ENCODE data around the gene NDUFV2. TPM values are rescaled to one million over a fixed set of nuclear protein-coding genes. Genes with fewer than 3 reads are reported as not detected.

Gene NDUFV2
- total RNA-seq, 1 experiment from 2014 or later, result 192 TPM

DNA sequence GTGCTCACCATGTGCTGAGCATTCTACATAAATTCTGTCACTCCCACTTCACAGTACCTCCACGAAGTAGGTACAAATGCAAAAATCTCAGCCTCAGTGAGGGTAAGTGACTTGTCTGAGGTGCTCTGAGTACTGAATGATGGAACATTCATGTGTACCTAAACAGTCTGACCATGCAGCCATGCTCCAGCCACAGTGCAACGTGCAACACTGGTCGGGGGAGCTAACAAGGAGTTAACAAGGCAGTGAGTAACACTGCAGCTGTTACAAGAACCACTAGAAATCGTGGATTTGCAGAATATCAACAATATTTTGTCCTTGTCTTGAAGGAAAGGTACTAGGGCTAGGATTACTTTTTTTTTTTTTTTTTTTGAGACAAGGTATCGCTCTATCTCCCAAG is 36.6 kb upstream of the NDUFV2 start:
- BruUV-seq (replicated peaks), result no TSS peak
- no peaks in the 10 kb centered on the region for H3K36me3 Mint-ChIP-seq (ENCODE audit: insufficient read depth, unreplicated experiment)
- intact Hi-C loops (cut with micrococcal nuclease), result no loop called here
- H3K27me3 Mint-ChIP-seq (ENCODE audit: insufficient read depth, unreplicated experiment), result no peaks in the 10 kb centered on the region
- CTCF ChIA-PET, result interaction anchor here (0.6 to 0.8 kb wide), 4 partner anchors 57 to 426 kb away, joined by 3 to 5 read pairs (median 3); no protein-coding TSS in a partner anchor
- POLR2A ChIA-PET, result interaction anchor here (0.8 to 1.2 kb wide), 3 partner anchors 11 to 73 kb away, joined by 3 to 4 read pairs (median 3); no protein-coding TSS in a partner anchor
- H3K27ac Mint-ChIP-seq (ENCODE audit: low read depth, unreplicated experiment), result no peak overlapping the region
- H3K4me1 Mint-ChIP-seq (ENCODE audit: insufficient read depth, unreplicated experiment), result peaks cover 7% of the 10 kb centered on the region
- no peak overlapping the region for H3K4me3 Mint-ChIP-seq (ENCODE audit: unreplicated experiment)
- TF ChIP-seq CTCF (IDR thresholded peaks at IDR 0.05; ENCODE audit: unreplicated experiment), result no peak
- no peaks in the 10 kb centered on the region for H3K9me3 Mint-ChIP-seq (ENCODE audit: unreplicated experiment)
- no peak for DNase-seq (ENCODE audit: unreplicated experiment)

- no peaks in the 10 kb centered on the region for H3K9me3 Mint-ChIP-seq (ENCODE audit: unreplicated experiment)
- CTCF ChIA-PET, result interaction anchor here (0.6 kb wide), 1 partner anchor 265 kb away, joined by 3 read pairs; no protein-coding TSS in a partner anchor
- no peaks in the 10 kb centered on the region for H3K27me3 Mint-ChIP-seq (ENCODE audit: insufficient read depth, unreplicated experiment)
- DNase-seq (ENCODE audit: unreplicated experiment), result no peak
- peaks cover 7% of the 10 kb centered on the region for H3K4me1 Mint-ChIP-seq (ENCODE audit: insufficient read depth, unreplicated experiment)
- TF ChIP-seq CTCF (IDR thresholded peaks at IDR 0.05; ENCODE audit: unreplicated experiment), result no peak
- no TSS peak for BruUV-seq (replicated peaks)
- POLR2A ChIA-PET, result interaction anchor here (1.2 kb wide), 1 partner anchor 73 kb away, joined by 3 read pairs; no protein-coding TSS in a partner anchor
- no peaks in the 10 kb centered on the region for H3K36me3 Mint-ChIP-seq (ENCODE audit: insufficient read depth, unreplicated experiment)
- H3K27ac Mint-ChIP-seq (ENCODE audit: low read depth, unreplicated experiment), result no peak overlapping the region
- no peak overlapping the region for H3K4me3 Mint-ChIP-seq (ENCODE audit: unreplicated experiment)
- intact Hi-C loops (cut with micrococcal nuclease), result no loop called here
Measured at GRCh38 chr18:9066358-9066757, 36.1 kb upstream of the NDUFV2 start.

DNA sequence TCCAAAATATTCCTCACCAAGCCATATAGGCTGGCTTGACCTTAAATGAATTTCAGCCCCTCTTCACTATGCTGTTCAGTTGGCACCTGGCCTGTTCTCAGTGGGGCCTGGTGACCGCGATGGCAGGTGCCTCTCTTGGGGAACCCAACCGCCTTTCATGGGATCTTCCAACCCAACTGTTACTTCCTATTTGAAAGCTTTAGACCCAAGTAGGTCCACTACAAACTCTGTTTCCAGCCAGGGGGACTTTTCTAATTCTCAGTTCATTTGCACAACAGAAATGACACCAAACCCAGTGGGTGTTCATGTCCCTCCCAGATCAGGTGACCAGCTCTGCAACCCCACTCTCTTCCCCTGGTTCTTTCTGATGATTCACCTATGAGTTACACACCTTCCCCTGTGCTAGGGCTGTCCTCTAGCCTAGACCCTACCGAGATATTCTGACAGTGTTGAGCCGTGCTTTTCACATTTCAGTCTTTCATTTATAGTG is 35.6 kb upstream of the NDUFV2 start:
- H3K4me1 Mint-ChIP-seq (ENCODE audit: insufficient read depth, unreplicated experiment), result peaks cover 7% of the 10 kb centered on the region
- DNase-seq (ENCODE audit: unreplicated experiment), result no peak
- no peaks in the 10 kb centered on the region for H3K27me3 Mint-ChIP-seq (ENCODE audit: insufficient read depth, unreplicated experiment)
- H3K27ac Mint-ChIP-seq (ENCODE audit: low read depth, unreplicated experiment), result no peak overlapping the region
- CTCF ChIA-PET, result no interaction called here
- no peaks in the 10 kb centered on the region for H3K36me3 Mint-ChIP-seq (ENCODE audit: insufficient read depth, unreplicated experiment)
- no peak for TF ChIP-seq CTCF (IDR thresholded peaks at IDR 0.05; ENCODE audit: unreplicated experiment)
- intact Hi-C loops (cut with micrococcal nuclease), result no loop called here
- H3K4me3 Mint-ChIP-seq (ENCODE audit: unreplicated experiment), result no peak overlapping the region
- BruUV-seq (replicated peaks), result no TSS peak
- POLR2A ChIA-PET, result interaction anchor here (1.9 kb wide), 1 partner anchor 10 kb away, joined by 4 read pairs; no protein-coding TSS in a partner anchor
- H3K9me3 Mint-ChIP-seq (ENCODE audit: unreplicated experiment), result no peaks in the 10 kb centered on the region

GRCh38 chr18:9067823-9068222 is 34.7 kb upstream of the NDUFV2 start:
- no peak overlapping the region for H3K27ac Mint-ChIP-seq (ENCODE audit: low read depth, unreplicated experiment)
- POLR2A ChIA-PET, result interaction anchor here (0.5 to 1.9 kb wide), 9 partner anchors 11 to 140 kb away, joined by 3 to 7 read pairs (median 4); partner anchors contain the start of genes ANKRD12 and NDUFV2
- no peak for DNase-seq (ENCODE audit: unreplicated experiment)
- H3K4me3 Mint-ChIP-seq (ENCODE audit: unreplicated experiment), result no peak overlapping the region
- TF ChIP-seq CTCF (IDR thresholded peaks at IDR 0.05; ENCODE audit: unreplicated experiment), result no peak
- no peaks in the 10 kb centered on the region for H3K27me3 Mint-ChIP-seq (ENCODE audit: insufficient read depth, unreplicated experiment)
- H3K36me3 Mint-ChIP-seq (ENCODE audit: insufficient read depth, unreplicated experiment), result no peaks in the 10 kb centered on the region
- intact Hi-C loops (cut with micrococcal nuclease), result no loop called here
- no TSS peak for BruUV-seq (replicated peaks)
- H3K9me3 Mint-ChIP-seq (ENCODE audit: unreplicated experiment), result no peaks in the 10 kb centered on the region
- H3K4me1 Mint-ChIP-seq (ENCODE audit: insufficient read depth, unreplicated experiment), result peaks cover 7% of the 10 kb centered on the region
- CTCF ChIA-PET, result interaction anchor here (0.6 to 1.1 kb wide), 3 partner anchors 84 to 415 kb away, joined by 3 to 4 read pairs (median 4); no protein-coding TSS in a partner anchor
